ENCODE data around the gene H2AZ2.
"Not testable (repeated sequence)": the region's sequence is repeated elsewhere in the genome, so short reads cannot be mapped to it uniquely, and the experiment has no call there.

H2AZ2 gene

GRCh38 chr7:44876393-44876792 is 28.5 kb upstream of the H2AZ2 start:
- H3K4me1 ChIP-seq (ENCODE audit: control insufficient read depth in 1 of 2, insufficient read depth in 1 of 2, low read depth in 1 of 2, low read length in 1 of 2), result peaks cover 17 to 20% of the 10 kb centered on the region in 2 experiments
- TF ChIP-seq, protein P1, sequence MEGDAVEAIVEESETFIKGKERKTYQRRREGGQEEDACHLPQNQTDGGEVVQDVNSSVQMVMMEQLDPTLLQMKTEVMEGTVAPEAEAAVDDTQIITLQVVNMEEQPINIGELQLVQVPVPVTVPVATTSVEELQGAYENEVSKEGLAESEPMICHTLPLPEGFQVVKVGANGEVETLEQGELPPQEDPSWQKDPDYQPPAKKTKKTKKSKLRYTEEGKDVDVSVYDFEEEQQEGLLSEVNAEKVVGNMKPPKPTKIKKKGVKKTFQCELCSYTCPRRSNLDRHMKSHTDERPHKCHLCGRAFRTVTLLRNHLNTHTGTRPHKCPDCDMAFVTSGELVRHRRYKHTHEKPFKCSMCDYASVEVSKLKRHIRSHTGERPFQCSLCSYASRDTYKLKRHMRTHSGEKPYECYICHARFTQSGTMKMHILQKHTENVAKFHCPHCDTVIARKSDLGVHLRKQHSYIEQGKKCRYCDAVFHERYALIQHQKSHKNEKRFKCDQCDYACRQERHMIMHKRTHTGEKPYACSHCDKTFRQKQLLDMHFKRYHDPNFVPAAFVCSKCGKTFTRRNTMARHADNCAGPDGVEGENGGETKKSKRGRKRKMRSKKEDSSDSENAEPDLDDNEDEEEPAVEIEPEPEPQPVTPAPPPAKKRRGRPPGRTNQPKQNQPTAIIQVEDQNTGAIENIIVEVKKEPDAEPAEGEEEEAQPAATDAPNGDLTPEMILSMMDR (IDR thresholded peaks at IDR 0.05), result no peak
- no peaks in the 10 kb centered on the region for H3K36me3 ChIP-seq
- no peak overlapping the region for H3K4me3 ChIP-seq (ENCODE audit: low read depth in 1 of 2, low read length in 1 of 2)
- H3K27ac ChIP-seq, result no peak overlapping the region
- H3K9me3 ChIP-seq, result no peaks in the 10 kb centered on the region
- H3K27me3 ChIP-seq, result no peaks in the 10 kb centered on the region

- Histone ChIP-seq H3K27me3 (no peaks in the 10 kb centered on the region), H3K4me1 (ENCODE audit: control insufficient read depth in 1 of 2, insufficient read depth in 1 of 2, low read depth in 1 of 2, low read length in 1 of 2) (peaks cover 5 to 9% of the 10 kb centered on the region in 2 experiments), H3K27ac (no peak overlapping the region), H3K4me3 (ENCODE audit: low read depth in 1 of 2, low read length in 1 of 2) (no peak overlapping the region), H3K9me3 (no peaks in the 10 kb centered on the region), H3K36me3 (no peaks in the 10 kb centered on the region)
- TF ChIP-seq, protein P1 (IDR thresholded peaks at IDR 0.05), result no peak
These were observed 27.4 kb upstream of the H2AZ2 start for GRCh38 chr7:44875241-44875640.

GRCh38 chr7:44872787-44873186 is 24.9 kb upstream of the H2AZ2 start:
- Histone ChIP-seq H3K27me3 (no peaks in the 10 kb centered on the region), H3K9me3 (no peaks in the 10 kb centered on the region), H3K4me3 (ENCODE audit: low read depth in 1 of 2, low read length in 1 of 2) (no peak overlapping the region), H3K36me3 (no peaks in the 10 kb centered on the region), H3K27ac (no peak overlapping the region), H3K4me1 (ENCODE audit: control insufficient read depth in 1 of 2, insufficient read depth in 1 of 2, low read depth in 1 of 2, low read length in 1 of 2) (no peaks in the 10 kb centered on the region)
- TF ChIP-seq, protein P1 (IDR thresholded peaks at IDR 0.05), result no peak

DNA sequence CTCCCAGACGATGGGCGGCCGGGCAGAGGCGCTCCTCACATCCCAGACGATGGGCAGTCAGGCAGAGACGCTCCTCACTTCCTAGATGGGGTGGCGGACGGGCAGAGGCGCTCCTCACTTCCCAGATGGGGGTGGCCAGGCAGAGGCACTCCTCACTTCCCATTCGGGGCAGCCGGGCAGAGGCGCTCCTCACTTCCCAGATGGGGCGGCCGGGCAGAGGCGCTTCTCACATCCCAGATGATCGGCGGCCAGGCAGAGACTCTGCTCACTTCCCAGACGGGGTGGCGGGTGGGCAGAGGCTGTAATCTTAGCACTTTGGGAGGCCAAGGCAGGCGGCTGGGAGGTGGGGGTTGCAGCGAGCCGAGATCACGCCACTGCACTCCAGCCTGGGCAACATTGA is 24.0 kb upstream of the H2AZ2 start:
- H3K9me3 ChIP-seq; H3K4me1 ChIP-seq (ENCODE audit: control insufficient read depth in 1 of 2, insufficient read depth in 1 of 2, low read depth in 1 of 2, low read length in 1 of 2); H3K27ac ChIP-seq; H3K36me3 ChIP-seq; H3K27me3 ChIP-seq; H3K4me3 ChIP-seq (ENCODE audit: low read depth in 1 of 2, low read length in 1 of 2): not testable (repeated sequence)

DNA sequence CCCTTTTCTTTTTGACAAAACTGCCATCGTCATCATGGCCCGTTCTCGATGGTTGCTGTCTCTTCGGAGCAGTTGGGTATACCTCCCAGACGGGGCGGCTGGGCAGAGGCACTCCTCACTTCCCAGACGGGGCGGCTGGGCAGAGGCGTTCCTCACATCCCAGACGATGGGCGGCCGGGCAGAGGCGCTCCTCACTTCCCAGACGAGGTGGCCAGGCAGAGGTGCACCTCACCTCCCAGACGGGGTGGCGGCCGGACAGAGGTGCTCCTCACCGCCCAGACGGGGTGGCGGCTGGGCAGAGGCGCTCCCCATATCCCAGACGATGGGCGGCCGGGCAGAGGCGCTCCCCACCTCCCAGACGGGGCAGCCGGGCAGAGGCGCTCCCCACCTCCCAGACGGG is 22.9 kb upstream of the H2AZ2 start:
- not testable (repeated sequence) for H3K27ac ChIP-seq; H3K4me1 ChIP-seq (ENCODE audit: control insufficient read depth in 1 of 2, insufficient read depth in 1 of 2, low read depth in 1 of 2, low read length in 1 of 2); H3K9me3 ChIP-seq; H3K4me3 ChIP-seq (ENCODE audit: low read depth in 1 of 2, low read length in 1 of 2); H3K36me3 ChIP-seq; H3K27me3 ChIP-seq

GRCh38 chr7:44870336-44870735 is 22.4 kb upstream of the H2AZ2 start:
- not testable (repeated sequence) for H3K27me3 ChIP-seq; H3K9me3 ChIP-seq; H3K4me1 ChIP-seq (ENCODE audit: control insufficient read depth in 1 of 2, insufficient read depth in 1 of 2, low read depth in 1 of 2, low read length in 1 of 2); H3K27ac ChIP-seq; H3K36me3 ChIP-seq; H3K4me3 ChIP-seq (ENCODE audit: low read depth in 1 of 2, low read length in 1 of 2)

GRCh38 chr7:44867073-44867995 is 19.4 kb upstream of the H2AZ2 start:
- H3K4me1 ChIP-seq (ENCODE audit: control insufficient read depth in 1 of 2, insufficient read depth in 1 of 2, low read depth in 1 of 2, low read length in 1 of 2), result no peaks in the 10 kb centered on the region
- peaks cover 12% of the 10 kb centered on the region for H3K27me3 ChIP-seq
- no peak overlapping the region for H3K27ac ChIP-seq
- H3K36me3 ChIP-seq, result no peaks in the 10 kb centered on the region
- TF ChIP-seq, protein P1 (IDR thresholded peaks at IDR 0.05), result no peak
- no peaks in the 10 kb centered on the region for H3K9me3 ChIP-seq
- no peak overlapping the region for H3K4me3 ChIP-seq (ENCODE audit: low read depth in 1 of 2, low read length in 1 of 2)

- peaks cover 28% of the 10 kb centered on the region for H3K27me3 ChIP-seq
- not testable (repeated sequence) for H3K9me3 ChIP-seq; H3K36me3 ChIP-seq; H3K27ac ChIP-seq; H3K4me1 ChIP-seq (ENCODE audit: control insufficient read depth in 1 of 2, insufficient read depth in 1 of 2, low read depth in 1 of 2, low read length in 1 of 2); H3K4me3 ChIP-seq (ENCODE audit: low read depth in 1 of 2, low read length in 1 of 2)
These were observed 14.1 kb upstream of the H2AZ2 start for GRCh38 chr7:44861949-44862348.
